ENCODE results near the gene HK2.

The HK2 gene

DNA sequence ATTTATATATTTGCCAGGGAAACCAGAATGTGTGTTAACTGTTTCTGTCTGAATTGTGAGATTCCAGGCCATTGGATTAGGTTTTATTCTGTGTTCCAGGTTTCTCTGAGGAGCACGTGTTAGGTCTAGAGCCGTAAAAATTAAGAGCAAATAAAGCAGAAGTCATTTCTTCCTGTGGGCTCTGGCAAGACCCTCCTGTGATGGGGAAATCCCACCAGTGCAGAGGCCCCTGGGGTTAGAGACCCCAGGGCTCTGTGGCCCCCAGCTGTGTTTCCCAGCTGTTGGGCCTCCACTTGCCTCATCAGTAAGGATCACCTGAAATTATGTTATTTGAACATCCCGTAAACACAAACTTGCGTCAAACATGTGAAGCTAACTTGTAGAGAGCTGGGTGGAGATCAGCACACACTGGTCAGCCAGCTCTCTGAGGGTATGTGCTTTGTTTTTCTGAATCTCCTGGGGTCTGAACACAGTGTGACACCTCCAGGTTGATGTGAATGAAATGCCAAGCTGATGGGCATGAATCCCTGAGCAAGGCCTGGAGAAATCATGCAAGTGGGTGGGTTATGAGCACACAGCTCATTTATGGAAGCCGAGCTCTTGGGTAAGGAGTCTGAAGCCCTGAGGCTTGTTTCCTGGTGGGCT, 50.3 kb downstream of the HK2 start:
- TF ChIP-seq FOXP2 (optimal IDR thresholded peaks at IDR 0.05; ENCODE audit: borderline replicate concordance, extremely low read depth, extremely low read length, insufficient read depth) (no peak), SIN3A (IDR thresholded peaks at IDR 0.05; ENCODE audit: borderline replicate concordance, insufficient read depth, low read length) (no peak), POLR2AphosphoS5 (IDR thresholded peaks at IDR 0.05; ENCODE audit: low read depth, low read length) (no peak), TAF1 (IDR thresholded peaks at IDR 0.05; ENCODE audit: borderline replicate concordance, insufficient read depth, low read length) (no peak)
- TF ChIP-seq, protein P1, sequence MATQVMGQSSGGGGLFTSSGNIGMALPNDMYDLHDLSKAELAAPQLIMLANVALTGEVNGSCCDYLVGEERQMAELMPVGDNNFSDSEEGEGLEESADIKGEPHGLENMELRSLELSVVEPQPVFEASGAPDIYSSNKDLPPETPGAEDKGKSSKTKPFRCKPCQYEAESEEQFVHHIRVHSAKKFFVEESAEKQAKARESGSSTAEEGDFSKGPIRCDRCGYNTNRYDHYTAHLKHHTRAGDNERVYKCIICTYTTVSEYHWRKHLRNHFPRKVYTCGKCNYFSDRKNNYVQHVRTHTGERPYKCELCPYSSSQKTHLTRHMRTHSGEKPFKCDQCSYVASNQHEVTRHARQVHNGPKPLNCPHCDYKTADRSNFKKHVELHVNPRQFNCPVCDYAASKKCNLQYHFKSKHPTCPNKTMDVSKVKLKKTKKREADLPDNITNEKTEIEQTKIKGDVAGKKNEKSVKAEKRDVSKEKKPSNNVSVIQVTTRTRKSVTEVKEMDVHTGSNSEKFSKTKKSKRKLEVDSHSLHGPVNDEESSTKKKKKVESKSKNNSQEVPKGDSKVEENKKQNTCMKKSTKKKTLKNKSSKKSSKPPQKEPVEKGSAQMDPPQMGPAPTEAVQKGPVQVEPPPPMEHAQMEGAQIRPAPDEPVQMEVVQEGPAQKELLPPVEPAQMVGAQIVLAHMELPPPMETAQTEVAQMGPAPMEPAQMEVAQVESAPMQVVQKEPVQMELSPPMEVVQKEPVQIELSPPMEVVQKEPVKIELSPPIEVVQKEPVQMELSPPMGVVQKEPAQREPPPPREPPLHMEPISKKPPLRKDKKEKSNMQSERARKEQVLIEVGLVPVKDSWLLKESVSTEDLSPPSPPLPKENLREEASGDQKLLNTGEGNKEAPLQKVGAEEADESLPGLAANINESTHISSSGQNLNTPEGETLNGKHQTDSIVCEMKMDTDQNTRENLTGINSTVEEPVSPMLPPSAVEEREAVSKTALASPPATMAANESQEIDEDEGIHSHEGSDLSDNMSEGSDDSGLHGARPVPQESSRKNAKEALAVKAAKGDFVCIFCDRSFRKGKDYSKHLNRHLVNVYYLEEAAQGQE (IDR thresholded peaks at IDR 0.05; ENCODE audit: insufficient read depth in 1 of 2, low read depth in 2 of 2, low read length in 2 of 2): no peak

DNA sequence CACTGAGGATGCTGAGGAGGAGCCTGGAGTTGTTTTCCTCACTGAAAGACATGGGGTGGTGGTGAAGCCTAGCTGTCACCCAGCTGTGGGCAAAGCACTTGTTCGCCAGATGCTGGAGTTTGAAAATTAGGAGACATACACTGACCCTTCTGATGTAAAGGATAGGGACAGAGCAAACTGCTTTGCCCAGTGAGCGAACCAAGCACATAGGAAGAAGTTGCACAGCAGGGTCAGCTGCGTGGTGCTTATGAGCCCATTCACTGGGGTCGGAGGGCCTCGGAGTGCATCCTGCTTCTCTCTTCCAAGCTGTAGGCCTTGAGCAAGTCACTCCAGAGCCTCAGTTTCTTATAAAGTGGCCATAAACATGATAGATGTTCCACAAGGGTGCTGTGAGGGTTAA, 50.9 kb downstream of the HK2 start:
- TF ChIP-seq, protein P1 (IDR thresholded peaks at IDR 0.05; ENCODE audit: insufficient read depth in 1 of 2, low read depth in 2 of 2, low read length in 2 of 2): no peak
- no peak for TF ChIP-seq FOXP2 (optimal IDR thresholded peaks at IDR 0.05; ENCODE audit: borderline replicate concordance, extremely low read depth, extremely low read length, insufficient read depth)
- TF ChIP-seq TAF1 (IDR thresholded peaks at IDR 0.05; ENCODE audit: borderline replicate concordance, insufficient read depth, low read length): no peak
- TF ChIP-seq POLR2AphosphoS5 (IDR thresholded peaks at IDR 0.05; ENCODE audit: low read depth, low read length): no peak
- no peak for TF ChIP-seq SIN3A (IDR thresholded peaks at IDR 0.05; ENCODE audit: borderline replicate concordance, insufficient read depth, low read length)

DNA sequence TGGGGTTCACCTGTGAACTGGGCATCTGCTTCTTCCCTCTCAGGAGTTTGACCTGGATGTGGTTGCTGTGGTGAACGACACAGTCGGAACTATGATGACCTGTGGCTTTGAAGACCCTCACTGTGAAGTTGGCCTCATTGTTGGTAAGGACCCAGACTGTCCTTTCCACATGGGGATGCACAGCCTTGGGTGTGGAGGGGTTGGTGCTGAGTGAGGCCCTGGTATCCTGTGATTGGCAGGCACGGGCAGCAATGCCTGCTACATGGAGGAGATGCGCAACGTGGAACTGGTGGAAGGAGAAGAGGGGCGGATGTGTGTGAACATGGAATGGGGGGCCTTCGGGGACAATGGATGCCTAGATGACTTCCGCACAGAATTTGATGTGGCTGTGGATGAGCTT, 52.3 kb downstream of the HK2 start:
- TF ChIP-seq FOXP2 (optimal IDR thresholded peaks at IDR 0.05; ENCODE audit: borderline replicate concordance, extremely low read depth, extremely low read length, insufficient read depth): no peak
- no peak for TF ChIP-seq SIN3A (IDR thresholded peaks at IDR 0.05; ENCODE audit: borderline replicate concordance, insufficient read depth, low read length)

DNA sequence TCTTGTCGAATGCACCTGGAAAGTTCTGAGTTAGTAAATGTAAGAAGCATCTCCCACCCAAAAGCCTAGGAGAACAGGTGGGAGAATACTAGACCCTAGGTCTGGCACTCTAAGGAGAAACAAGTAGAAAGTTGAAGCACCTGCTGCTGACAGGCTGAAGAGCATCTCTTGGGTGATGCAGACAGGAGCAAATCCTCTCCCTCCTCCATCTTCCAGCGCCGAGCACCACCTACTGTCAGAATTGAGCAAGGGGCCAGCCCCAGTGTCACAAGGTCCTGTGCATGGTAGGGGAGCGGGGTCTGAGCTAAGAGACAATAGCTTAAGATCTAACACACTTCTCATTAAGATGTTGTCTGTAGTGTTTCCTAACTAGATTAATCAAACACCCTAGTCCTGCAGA, 52.9 kb downstream of the HK2 start:
- TF ChIP-seq, protein P1 (IDR thresholded peaks at IDR 0.05; ENCODE audit: insufficient read depth in 1 of 2, low read depth in 2 of 2, low read length in 2 of 2): no peak
- TF ChIP-seq TAF1 (IDR thresholded peaks at IDR 0.05; ENCODE audit: borderline replicate concordance, insufficient read depth, low read length): no peak
- TF ChIP-seq SIN3A (IDR thresholded peaks at IDR 0.05; ENCODE audit: borderline replicate concordance, insufficient read depth, low read length): no peak

DNA sequence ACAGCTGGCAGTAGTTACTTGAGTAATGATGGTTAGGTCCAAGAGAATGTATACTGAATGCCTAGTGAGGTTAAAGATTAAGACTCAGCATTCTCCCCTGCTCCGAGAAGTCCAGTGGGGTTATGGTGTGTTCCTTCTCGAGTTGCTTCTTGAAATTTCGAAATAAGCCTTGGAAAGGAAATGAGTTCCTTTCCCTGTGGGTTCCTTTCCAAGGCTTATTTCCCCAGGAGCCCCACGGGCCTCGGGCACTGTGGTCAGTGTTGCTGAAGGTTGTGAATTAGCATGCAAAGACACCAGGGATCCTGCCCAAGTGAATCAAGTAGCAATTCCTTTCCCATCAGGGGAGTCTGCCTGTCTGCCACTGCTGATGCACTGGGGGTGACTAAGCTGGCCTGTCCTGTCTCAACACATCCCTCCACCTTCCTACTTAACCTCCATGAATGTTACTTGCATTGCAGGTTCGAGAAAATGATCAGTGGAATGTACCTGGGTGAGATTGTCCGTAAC, 53.6 kb downstream of the HK2 start:
- TF ChIP-seq FOXP2 (optimal IDR thresholded peaks at IDR 0.05; ENCODE audit: borderline replicate concordance, extremely low read depth, extremely low read length, insufficient read depth) (no peak), TAF1 (IDR thresholded peaks at IDR 0.05; ENCODE audit: borderline replicate concordance, insufficient read depth, low read length) (no peak), POLR2AphosphoS5 (IDR thresholded peaks at IDR 0.05; ENCODE audit: low read depth, low read length) (no peak)
- TF ChIP-seq, protein P1 (IDR thresholded peaks at IDR 0.05; ENCODE audit: insufficient read depth in 1 of 2, low read depth in 2 of 2, low read length in 2 of 2): no peak
